SK-N-SH treated with all-trans-retinoic acid at 6 μM for 48 hours (cell line): ENCODE measurements around the gene RXRA.

Source experiments
- ARNTL ChIP-seq: fragments of 450-650 bp; formaldehyde crosslinking; IDR thresholded peaks from 2 replicates; pipeline ENCODE4 v1.5.0; 2020; ENCODE audit warnings: low read depth, mild to moderate bottlenecking, moderate library complexity, borderline replicate concordance
- CREB5 ChIP-seq: fragments of 250-450 bp; sonication (Bioruptor Pico); IDR thresholded peaks from 2 replicates; pipeline ENCODE4 v1.5.1; 2020; ENCODE audit warnings: low read depth, mild to moderate bottlenecking, moderate library complexity
- CSRNP3 ChIP-seq: fragments of 250-450 bp; sonication (Bioruptor Pico); IDR thresholded peaks from 2 replicates; pipeline ENCODE4 v1.5.1; 2021; ENCODE audit warnings: mild to moderate bottlenecking, moderate library complexity
- GLIS3 ChIP-seq: fragments of 250-450 bp; sonication (Bioruptor Pico); IDR thresholded peaks from 2 replicates; pipeline ENCODE4 v1.5.0; 2020; ENCODE audit warnings: mild to moderate bottlenecking, moderate library complexity
- ISL1 ChIP-seq: fragments of 250-450 bp; sonication (Bioruptor Pico); IDR thresholded peaks from 2 replicates; pipeline ENCODE4 v2.1.2; 2022; ENCODE audit warnings: mild to moderate bottlenecking, moderate library complexity
- OSR1 ChIP-seq: fragments of 250-450 bp; sonication (Bioruptor Pico); IDR thresholded peaks from 2 replicates; pipeline ENCODE4 v1.8.0; 2022; ENCODE audit warnings: moderate library complexity, mild to moderate bottlenecking, inconsistent platforms
- PATZ1 ChIP-seq: fragments of 250-450 bp; sonication (Bioruptor Pico); IDR thresholded peaks from 2 replicates; pipeline ENCODE4 v1.8.0; 2020; ENCODE audit warnings: mild to moderate bottlenecking, moderate library complexity, borderline replicate concordance
- POU6F1 ChIP-seq: fragments of 250-450 bp; sonication (Bioruptor Pico); IDR thresholded peaks from 2 replicates; pipeline ENCODE4 v1.8.0; 2021; ENCODE audit warnings: low read depth, mild to moderate bottlenecking, moderate library complexity, borderline replicate concordance
- PPARA ChIP-seq: fragments of 250-450 bp; sonication (Bioruptor Pico); IDR thresholded peaks from 2 replicates; pipeline ENCODE4 v1.5.0; 2020; ENCODE audit warnings: mild to moderate bottlenecking, borderline replicate concordance
- SNAI2 ChIP-seq: fragments of 250-450 bp; sonication (Bioruptor Pico); IDR thresholded peaks from 2 replicates; pipeline ENCODE4 v1.5.0; 2020; ENCODE audit warnings: mild to moderate bottlenecking, moderate library complexity
- TSHZ2 ChIP-seq: fragments of 250-450 bp; sonication (Bioruptor Pico); IDR thresholded peaks from 2 replicates; pipeline ENCODE4 v1.5.0; 2020; ENCODE audit warnings: mild to moderate bottlenecking, moderate library complexity
- ZFP3 ChIP-seq: fragments of 250-450 bp; sonication (Bioruptor Pico); IDR thresholded peaks from 2 replicates; pipeline ENCODE4 v1.5.0; 2020; ENCODE audit warnings: mild to moderate bottlenecking, moderate library complexity
- ZNF70 ChIP-seq: fragments of 450-650 bp; formaldehyde crosslinking; IDR thresholded peaks from 2 replicates; pipeline ENCODE4 v1.5.0; 2020; ENCODE audit warnings: mild to moderate bottlenecking, moderate library complexity
- ZNF8 ChIP-seq: fragments of 450-650 bp; formaldehyde crosslinking; IDR thresholded peaks from 2 replicates; pipeline ENCODE4 v1.5.0; 2020; ENCODE audit warnings: mild to moderate bottlenecking, moderate library complexity

GRCh38 chr9:134326724-134327601 is 708 bp downstream of the RXRA start:
- TF ChIP-seq PATZ1 (CRISPR knock-in tag) (no peak), ZNF70 (CRISPR knock-in tag) (no peak), OSR1 (no peak), GLIS3 (CRISPR knock-in tag) (no peak), ZNF8 (CRISPR knock-in tag) (no peak), CREB5 (no peak), PPARA (CRISPR knock-in tag) (no peak), TSHZ2 (CRISPR knock-in tag) (no peak), POU6F1 (CRISPR knock-in tag) (no peak), ISL1 (CRISPR knock-in tag) (no peak), CSRNP3 (CRISPR knock-in tag) (no peak), SNAI2 (CRISPR knock-in tag) (no peak), ZFP3 (CRISPR knock-in tag) (no peak), ARNTL (CRISPR knock-in tag) (no peak)
